KG1 (cell line): Measurements from ENCODE around the gene MEP1A.
"Not testable (repeated sequence)": the region's sequence is repeated elsewhere in the genome, so short reads cannot be mapped to it uniquely, and the experiment has no call there.

ENCODE experiments used
- DNase-seq: peaks from one replicate; lab custom pipeline; 2025; lab: John Stamatoyannopoulos, UW

Gene MEP1A, protein sequence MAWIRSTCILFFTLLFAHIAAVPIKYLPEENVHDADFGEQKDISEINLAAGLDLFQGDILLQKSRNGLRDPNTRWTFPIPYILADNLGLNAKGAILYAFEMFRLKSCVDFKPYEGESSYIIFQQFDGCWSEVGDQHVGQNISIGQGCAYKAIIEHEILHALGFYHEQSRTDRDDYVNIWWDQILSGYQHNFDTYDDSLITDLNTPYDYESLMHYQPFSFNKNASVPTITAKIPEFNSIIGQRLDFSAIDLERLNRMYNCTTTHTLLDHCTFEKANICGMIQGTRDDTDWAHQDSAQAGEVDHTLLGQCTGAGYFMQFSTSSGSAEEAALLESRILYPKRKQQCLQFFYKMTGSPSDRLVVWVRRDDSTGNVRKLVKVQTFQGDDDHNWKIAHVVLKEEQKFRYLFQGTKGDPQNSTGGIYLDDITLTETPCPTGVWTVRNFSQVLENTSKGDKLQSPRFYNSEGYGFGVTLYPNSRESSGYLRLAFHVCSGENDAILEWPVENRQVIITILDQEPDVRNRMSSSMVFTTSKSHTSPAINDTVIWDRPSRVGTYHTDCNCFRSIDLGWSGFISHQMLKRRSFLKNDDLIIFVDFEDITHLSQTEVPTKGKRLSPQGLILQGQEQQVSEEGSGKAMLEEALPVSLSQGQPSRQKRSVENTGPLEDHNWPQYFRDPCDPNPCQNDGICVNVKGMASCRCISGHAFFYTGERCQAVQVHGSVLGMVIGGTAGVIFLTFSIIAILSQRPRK

DNA sequence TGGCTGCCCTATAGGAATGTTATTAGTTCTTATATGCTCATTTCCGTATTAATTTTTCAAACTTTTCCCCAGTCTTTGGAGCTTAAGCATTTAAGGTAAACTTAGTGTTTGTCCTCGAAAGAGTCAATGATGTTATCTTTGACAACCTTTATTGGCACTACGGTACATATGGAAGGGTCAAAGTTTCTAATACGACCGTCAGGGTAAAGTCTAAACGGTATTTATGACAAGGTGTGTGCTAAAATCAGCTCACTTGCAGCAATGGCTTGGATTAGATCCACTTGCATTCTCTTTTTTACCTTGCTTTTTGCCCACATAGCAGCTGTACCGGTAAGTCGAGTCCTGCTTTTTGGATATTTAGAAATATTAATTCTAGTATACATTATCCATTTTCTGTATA, at the start of gene MEP1A:
TSS of gene MEP1A (plus strand) at position 252 of the 400 bp plus-strand sequence. CDS start at position 262, 10 bp downstream.
- no peak for DNase-seq

DNA sequence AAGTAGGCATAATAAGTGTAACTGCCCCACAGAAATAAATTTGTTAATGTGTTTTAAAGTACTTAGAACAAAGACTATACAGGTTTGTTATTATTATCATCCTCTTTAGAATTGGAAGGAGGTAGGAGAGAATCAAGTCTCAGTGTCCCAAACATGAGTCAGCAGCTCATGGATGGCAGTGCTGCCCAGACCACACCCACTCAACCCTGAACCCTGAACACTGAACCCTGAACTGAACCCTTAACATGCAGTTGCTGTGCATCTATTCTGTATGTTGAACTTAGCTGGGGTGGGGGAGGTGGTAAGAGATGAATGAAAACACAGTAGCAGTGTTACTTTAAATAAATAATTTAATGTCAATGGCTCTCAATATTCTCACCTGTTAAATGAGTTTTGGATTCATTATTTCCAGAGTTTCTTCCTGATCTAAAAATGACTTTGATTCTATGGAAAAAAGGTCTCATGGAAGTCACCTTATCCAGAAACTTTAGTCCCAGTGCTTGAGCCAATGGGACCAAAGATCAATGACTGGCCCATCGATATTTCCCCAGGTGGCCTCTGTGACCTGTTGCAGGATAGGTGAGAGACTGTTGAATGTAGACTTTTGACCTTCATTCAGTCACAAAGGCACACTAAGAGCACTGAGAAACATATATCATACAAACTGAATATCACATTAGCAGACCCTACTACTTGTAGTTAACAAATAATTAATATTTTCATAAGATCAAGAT, 49.6 kb upstream of the MEP1A start:
- no peak for DNase-seq

DNA sequence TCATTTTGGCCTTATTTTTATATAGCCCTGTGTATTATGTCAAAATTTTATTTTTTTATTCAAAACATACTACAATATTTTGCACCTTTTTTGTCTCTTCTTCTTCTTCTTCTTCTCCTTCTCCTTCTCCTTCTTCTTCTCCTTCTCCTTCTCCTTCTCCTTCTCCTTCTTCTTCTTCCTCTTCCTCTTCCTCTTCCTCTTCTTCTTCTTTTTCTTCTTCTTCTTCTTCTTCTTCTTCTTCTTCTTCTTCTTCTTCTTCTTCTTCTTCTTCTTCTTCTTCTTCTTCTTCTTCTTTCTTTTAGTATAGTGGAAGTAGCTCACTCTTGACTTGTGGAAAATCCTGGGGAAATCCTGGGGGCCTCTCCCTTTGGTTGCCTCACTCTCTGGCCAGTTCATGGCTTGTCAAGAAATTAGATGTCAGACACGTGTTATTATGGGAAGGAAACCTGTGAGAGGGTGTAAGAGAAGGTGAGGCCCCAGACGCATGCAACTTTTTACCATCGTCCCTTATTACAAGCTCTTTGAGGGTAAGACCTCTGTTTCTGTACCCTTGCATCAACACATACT, 48.9 kb upstream of the MEP1A start:
- not testable (repeated sequence) for DNase-seq

DNA sequence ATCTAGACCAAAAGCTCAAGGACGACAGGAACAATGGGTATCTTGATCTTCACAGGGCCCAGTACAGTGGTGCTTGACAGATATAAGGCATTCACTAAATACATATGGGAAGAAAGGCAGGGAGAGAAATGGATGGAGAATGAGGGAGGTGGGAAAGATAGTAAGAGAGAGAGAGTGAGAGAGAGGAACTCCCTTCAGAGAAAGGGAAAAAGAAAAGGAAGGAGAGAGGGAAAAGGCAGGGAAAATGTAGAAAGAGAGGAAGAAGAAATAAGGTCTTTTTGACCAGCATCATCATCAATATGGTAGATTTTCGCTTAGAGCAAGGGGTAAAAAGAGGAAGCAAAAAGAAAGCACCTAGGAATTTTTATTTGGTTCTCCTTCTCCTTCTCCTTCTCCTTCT, 47.2 kb upstream of the MEP1A start:
- DNase-seq, result no peak

DNA sequence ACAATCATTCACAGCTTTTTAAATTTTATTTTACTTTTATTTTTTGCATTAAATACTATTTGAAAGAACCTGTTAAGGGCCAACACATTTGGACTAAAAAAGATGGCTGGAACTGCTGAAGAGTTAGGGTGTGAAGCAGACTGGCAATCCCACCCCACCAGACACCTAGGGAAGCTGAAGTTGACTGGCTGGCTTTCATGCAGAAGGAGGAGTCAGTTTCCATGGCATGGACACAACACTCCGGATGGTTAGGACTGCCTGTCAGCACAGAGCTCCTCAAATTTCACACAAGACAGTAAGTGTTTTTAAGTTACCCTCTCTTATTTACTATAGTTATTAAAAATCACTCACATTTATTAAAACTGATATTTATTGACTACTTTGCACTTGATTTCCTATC, 46.5 kb upstream of the MEP1A start, which contains the start of gene ANKRD66:
TSS of gene ANKRD66 (plus strand) at position 238 of the 400 bp plus-strand sequence. CDS start 5,016 bp downstream, outside the sequence.
- DNase-seq, result no peak

DNA sequence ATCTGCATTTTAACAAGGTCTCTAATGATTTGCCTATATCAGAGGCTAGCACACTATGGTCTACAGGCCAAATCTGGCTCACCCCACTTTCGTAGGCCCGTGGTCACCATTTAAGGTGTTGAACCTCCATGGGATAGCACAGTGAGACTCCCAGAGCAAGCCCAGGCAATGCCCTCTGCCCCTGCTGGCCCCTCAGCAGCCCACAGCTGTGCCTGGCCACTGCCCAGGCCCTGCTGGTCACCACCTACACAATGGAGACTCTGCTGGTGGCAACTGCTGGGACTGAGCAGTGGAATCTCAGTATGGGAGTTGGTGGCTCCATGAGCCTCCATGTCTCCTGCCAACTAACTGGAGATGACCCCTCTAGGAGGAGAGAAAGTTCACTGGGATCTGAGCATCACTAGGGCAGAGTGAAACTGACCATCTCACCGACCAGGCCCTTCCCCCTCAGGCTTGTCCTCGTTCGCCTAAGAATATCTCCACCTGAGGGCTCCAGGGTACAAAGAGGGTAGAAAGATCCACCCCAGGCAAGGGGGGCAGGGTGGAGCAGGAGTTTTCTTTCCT, 44.2 kb upstream of the MEP1A start:
- DNase-seq, result no peak

DNA sequence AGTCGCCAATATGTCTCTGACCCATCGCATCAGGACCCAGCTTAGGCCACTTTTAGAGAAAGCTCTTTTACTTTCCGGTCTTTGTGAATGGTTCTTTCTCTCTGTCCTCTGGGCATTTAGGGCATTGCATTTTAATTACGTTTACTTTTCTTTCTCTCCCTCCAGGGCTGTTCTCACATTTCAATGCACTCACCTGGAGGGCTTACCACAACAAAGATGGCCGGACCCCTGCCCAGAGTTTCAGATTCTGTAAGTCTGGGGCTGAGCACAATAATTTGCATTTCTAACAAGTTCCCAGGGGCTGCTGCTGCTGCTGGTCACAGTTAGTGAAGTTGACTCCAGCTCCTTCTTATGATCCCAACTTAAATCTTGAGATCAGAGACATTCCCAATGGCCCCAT, 43.5 kb upstream of the MEP1A start:
- DNase-seq, result no peak

DNA sequence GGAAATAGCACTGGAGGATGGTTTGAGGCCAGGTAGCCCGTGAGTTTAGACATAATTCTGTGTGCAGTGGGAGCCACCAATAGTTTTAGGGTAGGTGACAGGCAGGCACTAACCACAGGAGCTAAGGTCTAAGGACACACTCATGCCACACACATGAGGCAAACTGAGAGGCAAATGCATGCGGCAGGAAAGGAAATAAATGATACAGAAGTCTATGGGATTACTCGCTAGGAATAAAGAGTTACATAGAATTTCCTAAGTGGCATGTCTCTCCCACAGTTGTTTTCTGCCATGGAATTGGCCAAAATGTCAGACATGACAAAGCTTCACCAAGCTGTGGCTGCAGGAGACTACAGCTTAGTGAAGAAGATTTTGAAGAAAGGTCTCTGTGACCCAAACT, 41.5 kb upstream of the MEP1A start:
- no peak for DNase-seq

DNA sequence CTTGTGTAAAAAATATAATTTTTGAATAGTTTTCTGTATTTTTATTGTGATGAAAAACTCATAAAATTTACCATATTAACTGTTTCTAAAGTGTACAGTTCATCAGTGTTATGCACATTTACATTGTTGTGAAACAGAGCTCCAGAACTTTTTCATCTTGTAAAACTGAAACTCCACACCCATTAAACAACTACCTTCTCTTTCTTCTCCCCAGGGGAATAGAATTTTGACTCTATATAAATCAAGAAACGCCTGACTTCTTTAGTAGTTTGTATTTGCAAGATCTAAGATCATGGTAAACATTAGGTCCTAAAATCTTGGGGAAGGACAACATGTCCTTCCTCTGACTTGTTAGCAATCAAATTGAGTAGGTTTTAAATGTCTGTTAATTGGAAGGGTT, 37.3 kb upstream of the MEP1A start:
- no peak for DNase-seq

DNA sequence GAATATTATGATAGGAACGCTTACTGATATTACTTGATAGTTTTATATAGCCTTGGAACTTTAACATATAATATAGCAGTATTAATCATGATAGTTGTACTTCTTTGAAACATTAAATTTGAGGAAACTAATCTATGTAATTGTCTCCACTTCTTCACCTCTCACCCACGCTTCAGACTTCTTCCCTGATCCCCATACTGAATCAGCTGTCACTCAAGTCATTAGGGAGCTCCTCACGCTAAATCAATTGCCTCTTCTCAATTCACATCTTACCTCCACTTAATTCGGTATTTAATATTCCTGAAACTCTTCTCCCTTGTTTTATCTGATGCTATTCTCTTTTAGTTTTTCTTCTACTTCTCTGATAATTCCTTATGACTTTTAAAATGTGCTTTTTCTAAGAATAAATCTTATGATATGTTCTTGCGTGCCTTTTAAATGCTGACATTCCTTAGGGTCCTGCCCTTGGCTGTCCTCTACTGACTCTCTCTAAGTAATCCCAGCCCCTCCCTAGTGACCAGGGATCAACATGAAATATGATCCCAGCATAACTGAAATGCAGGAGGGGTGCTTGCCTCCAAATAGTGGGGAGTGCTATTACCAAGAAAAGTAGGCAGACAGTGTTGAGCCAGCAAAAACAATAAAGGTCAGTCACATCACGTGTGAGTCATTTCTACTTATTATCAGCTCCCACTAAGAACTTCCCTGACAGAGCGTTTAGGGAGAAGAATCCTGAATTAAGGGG, 36.5 kb upstream of the MEP1A start:
- DNase-seq, result no peak

DNA sequence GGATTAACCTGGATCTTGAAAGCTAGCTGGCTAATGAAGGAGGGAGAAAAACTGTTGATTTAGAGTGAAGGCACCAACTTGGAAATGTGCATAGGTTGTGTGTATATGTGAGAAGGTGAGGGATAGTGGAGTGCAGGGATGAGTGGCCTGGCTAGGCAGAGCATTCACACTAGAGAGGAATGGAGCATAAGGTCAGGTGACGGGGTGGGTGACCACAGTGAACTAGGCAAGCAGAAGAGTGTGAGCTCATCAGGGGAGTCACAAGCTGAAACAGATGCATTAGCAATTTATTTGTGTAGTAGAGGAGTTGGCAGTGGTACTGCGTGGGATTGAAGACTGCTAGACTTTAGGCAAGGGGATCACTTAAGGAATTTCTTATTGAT, 36.0 kb upstream of the MEP1A start:
- no peak for DNase-seq

DNA sequence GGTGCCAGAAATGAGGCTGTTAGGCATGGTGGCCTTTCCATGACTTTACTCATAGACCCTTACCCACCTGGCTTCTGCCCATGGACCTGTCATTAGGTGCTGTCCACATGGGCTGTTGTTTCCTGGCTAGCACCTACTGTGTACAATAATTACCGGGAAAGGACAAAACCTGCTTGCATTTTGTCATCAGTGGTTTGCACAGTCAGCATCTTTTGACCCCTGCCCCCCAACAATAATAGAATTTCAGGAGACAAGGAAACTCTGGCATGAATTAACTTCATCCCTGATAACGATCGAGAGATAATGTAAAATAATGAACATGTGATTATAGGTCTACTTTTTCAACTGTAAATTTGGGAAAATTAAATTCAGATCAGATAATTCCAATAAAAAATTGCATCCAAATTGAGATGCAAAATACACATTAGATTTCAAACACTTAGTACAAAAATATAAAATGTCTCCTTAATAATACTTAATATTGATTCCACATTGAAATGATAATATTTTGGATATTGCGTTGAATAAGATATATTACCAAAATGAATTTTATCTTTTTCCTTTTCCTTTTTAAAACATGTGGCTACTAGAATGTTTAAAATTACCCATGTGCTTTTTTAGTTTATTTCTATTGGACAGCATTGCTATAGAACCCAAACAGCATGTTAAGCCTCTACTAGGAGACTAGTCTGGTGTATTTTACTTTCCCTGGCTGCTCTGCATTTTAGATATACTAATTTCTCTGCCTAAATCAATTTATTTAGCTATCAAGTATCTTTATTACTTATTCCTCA, 34.0 kb upstream of the MEP1A start:
- no peak for DNase-seq

DNA sequence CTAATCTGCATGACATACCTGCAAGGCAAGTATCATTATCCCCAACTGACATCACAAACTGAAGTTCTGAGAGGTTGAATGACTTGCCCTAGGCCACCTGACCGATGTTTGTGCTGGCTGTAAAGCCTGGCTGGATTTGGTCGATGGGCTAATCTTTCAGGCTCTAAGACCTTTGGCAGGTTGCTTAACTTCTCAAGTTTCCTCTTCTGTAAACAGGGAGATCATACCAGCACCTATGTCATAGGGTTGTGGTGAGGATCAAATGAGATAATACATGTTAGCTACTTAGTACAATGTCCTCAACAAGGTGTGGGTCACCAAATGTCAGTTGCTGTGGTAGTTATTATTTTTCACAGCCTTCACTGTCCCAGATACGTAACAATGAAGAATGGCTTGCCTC, 32.3 kb upstream of the MEP1A start:
- DNase-seq, result no peak

DNA sequence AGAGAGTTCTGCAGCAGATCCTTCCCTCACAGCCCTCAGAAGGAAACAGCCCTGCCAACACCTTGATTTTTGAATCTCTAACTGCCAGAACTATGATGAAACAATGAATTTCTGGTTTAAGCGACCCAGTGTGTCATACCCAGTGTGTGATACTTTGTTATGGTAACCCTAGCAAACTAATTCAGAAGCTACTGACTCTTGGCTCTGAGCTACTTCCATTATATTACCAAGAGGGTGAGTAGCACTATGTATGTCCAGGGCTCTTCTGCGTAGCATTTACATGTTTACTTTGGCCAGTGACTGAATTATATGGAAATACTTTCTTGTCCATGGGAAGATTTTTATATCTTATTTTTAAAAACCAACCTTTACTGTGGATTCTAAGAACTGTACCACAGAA, 29.7 kb upstream of the MEP1A start:
- DNase-seq, result no peak

DNA sequence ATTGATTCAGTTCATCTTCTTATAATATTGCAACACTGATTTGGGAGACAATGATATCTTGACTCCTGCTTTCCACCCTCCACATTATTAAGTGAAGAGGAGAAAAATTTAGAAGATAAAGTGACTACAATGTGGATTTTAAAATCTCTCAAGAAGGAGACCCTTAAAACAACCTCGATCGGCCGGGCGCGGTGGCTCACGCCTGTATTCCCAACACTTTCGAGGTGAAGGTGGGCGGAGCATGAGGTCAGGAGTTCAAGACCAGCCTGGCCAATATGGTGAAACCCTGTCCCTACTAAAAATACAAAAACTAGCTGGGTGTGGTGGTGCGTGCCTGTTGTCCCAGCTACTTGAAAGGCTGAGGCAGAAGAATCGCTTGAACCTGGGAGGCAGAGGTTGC, 28.9 kb upstream of the MEP1A start:
- DNase-seq, result not testable (repeated sequence)

DNA sequence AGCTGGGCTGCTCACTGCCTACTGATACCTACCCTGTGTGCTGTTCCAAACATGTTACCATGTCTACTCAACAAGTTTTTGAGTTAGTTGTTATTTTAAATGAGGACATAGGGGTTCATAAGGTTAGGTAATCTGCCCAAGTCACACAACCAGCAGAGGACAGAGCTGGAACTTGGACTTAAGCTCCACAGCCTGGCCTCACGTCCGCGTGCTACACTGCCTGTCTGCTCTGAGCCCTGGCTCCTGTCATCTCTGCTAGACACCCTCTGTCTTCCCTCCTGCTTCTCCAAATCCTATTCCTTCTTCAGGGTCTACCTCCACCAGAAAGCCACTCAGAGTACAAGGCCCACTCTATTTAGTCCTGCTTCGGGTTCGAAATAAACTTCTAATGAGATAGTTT, 28.2 kb upstream of the MEP1A start:
- DNase-seq, result no peak

DNA sequence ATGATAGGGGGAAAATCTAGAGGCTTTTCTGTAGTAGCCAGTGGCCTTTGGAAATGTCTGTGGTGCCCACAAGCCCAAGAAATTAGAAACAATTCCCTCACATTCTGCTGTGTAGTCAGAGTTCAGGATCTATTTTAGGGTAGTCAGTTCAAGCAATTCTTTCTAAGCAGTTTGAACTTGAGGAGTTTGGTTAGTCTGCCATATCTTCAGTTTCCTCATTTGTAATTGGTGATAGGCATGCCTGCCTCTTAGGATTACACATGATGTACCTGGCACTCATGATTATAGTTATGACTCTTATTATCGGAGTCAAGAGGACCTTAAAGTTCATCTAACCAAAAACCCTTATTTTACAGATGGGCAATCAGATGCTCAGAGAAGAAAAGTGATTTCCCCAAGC, 21.2 kb upstream of the MEP1A start:
- no peak for DNase-seq

DNA sequence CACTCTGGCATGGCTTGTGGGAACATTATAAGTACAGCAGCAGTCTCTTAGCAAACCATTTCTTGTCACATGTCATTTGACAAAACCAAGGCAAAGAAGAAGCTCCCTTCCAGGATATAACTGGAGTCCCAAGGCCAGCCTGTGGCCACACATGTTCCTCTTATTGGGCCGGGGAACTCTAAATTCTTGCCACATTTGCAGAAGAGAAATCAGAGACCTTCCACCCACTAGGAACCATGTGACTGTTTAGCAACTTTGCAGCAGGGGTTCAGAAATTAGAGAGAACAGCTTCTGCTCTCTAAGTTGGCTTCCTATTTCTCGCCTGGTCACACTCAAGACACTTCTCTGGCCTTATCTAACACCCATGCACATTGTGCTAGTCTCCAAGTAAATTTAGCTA, 20.4 kb upstream of the MEP1A start:
- DNase-seq, result peak; percentile 32

DNA sequence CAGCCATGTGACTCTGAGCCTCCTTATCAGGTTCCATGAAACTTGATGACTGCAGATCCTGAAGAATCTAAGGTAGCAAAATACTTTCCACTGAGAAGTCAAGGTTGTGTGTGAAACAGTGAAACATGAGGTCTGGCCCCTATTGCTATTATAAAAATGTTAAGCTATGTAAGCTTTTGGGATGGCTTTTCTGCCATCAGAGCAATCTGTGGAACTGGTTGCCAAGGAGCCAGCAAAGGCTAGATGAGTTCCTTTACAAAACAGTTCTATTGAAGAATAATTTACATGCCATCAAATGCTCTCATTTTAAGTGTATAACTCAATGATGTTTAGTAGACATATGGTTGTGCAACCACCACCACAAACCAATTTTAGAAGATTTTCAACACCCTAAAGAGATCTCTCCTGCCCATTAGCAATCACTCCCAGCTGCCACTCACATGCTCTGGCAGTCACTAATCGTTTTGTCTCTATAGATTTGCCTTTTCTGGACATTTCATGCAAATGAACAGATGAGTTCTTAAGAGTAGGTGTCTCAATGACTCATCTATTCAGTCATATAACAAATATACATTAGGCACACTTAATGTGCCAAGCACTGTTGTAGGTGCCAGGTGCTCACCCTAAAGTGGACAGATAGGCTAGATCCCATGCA, 19.9 kb upstream of the MEP1A start:
- DNase-seq, result no peak

DNA sequence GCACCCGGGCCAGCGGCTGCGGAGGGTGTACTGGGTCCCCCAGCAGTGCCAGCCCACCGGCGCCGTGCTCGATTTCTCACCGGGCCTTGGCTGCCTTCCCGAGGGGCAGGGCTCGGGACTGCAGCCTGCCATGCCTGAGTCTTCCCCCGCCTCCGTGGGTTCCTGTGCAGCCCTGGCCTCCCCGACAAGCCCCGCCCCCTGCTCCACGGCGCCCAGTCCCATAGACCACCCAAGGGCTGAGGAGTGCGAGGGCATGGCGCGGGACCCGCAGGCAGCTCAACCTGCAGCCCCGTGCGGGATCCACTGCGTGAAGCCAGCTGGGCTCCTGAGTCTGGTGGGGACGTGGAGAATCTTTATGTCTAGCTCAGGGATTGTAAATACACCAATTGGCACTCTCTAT, 18.5 kb upstream of the MEP1A start:
- DNase-seq, result not testable (repeated sequence)
